H54 (cell line): ENCODE results near the gene TBCC.
"Not testable (repeated sequence)": the region's sequence is repeated elsewhere in the genome, so short reads cannot be mapped to it uniquely, and the experiment has no call there.

Source experiments
- DNase-seq: peaks from one replicate; pipeline ENCODE4 v3.0.0; 2011; ENCODE audit warnings: low spot score, mixed read lengths; ENCODE audit not compliant: insufficient read length
- FAIRE-seq: peaks from 3 replicates; lab custom pipeline; 2011; peaks lifted over from hg19 to GRCh38; lab: Jason Lieb, UNC
- POLR2A ChIP-seq: IDR thresholded peaks from 2 replicates; pipeline ENCODE4 v1.6.1; 2011; ENCODE audit warnings: low read depth, mild to moderate bottlenecking, low read length

TBCC gene

GRCh38 chr6:42762426-42762859 is 16.5 kb upstream of the TBCC start:
- DNase-seq: no peak
- FAIRE-seq: no peak
- no peak for TF ChIP-seq POLR2A

GRCh38 chr6:42761287-42762067 is 15.6 kb upstream of the TBCC start:
- FAIRE-seq: no peak
- TF ChIP-seq POLR2A: no peak
- DNase-seq: no peak

GRCh38 chr6:42758756-42759430 is 13.0 kb upstream of the TBCC start:
- TF ChIP-seq POLR2A: no peak
- FAIRE-seq (no peak), DNase-seq (no peak)

GRCh38 chr6:42756722-42757121 is 10.8 kb upstream of the TBCC start:
- no peak for FAIRE-seq
- TF ChIP-seq POLR2A: no peak
- DNase-seq: no peak

- TF ChIP-seq POLR2A: no peak
- DNase-seq: no peak
- FAIRE-seq: no peak
Measured at GRCh38 chr6:42754759-42755158, 8.9 kb upstream of the TBCC start.

GRCh38 chr6:42751055-42751454 is 5.2 kb upstream of the TBCC start:
- DNase-seq (no peak), FAIRE-seq (no peak)
- TF ChIP-seq POLR2A: no peak

GRCh38 chr6:42748203-42748898 is 2.4 kb upstream of the TBCC start:
- FAIRE-seq: no peak
- TF ChIP-seq POLR2A: no peak
- DNase-seq: no peak

GRCh38 chr6:42746463-42747391 is 824 bp upstream of the TBCC start:
- peak; percentile 48 for FAIRE-seq
- TF ChIP-seq POLR2A: peak; percentile 52
- peak; percentile 80 for DNase-seq

GRCh38 chr6:42745083-42745639 is 742 bp downstream of the TBCC start:
- no peak for TF ChIP-seq POLR2A
- DNase-seq (no peak), FAIRE-seq (no peak)

- no peak for DNase-seq
- FAIRE-seq: no peak
- no peak for TF ChIP-seq POLR2A
Measured at GRCh38 chr6:42744351-42744893, 1.5 kb downstream of the TBCC start.

GRCh38 chr6:42742116-42742894 is 3.6 kb downstream of the TBCC start:
- FAIRE-seq (no peak), DNase-seq (peak; percentile 42)
- no peak for TF ChIP-seq POLR2A

GRCh38 chr6:42740725-42741124 is 5.2 kb downstream of the TBCC start:
- FAIRE-seq (no peak), DNase-seq (no peak)
- no peak for TF ChIP-seq POLR2A

GRCh38 chr6:42735976-42736375 is 9.9 kb downstream of the TBCC start:
- FAIRE-seq: no peak
- no peak for DNase-seq
- TF ChIP-seq POLR2A: no peak

- not testable (repeated sequence) for FAIRE-seq, DNase-seq
Measured at GRCh38 chr6:42733867-42734481, 11.9 kb downstream of the TBCC start.
